ENCODE measurements around the gene YPEL1. TPM values are rescaled to one million over a fixed set of nuclear protein-coding genes. Genes with fewer than 3 reads are reported as not detected.
A peak's percentile ranks its signal among the peaks of the same experiment; 100 is the strongest.

The YPEL1 gene
- total and polyA plus RNA-seq, 4 donors, result 12.9 to 20.6 (median 17.1) TPM

DNA sequence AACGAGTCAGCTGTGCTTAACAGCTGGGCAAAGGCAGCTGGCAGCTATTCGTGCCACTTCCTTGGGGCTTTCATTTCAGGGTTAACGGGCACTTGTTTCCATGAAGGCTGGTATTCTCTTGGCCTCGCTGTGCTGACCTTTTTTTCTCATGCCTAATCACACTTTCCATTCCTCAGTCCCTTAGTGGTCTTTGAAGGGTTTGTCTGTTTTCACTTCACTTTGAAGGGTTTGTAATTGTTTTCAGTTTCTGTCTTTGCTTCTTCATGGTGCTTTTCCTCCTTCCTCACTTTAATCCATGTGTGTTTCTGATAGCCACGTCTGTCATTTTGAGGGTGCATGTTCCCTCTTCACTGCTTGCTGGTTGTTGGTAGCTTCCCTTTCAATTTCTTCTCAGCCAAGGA lies 45.2 kb downstream of the YPEL1 start:
- H3K27ac ChIP-seq (ENCODE audit: low read depth, low read length), result peak overlapping the region; percentile 54
- H3K4me1 ChIP-seq (ENCODE audit: control insufficient read depth, insufficient read depth, low read length), result peaks cover 5% of the 10 kb centered on the region
- no peaks in the 10 kb centered on the region for H3K27me3 ChIP-seq (ENCODE audit: control insufficient read depth, insufficient read depth, low read length)
- peak in 3 of 6 donors; percentile 5 to 54 (median 32) for DNase-seq (ENCODE audit: low read depth in 4 of 6, low spot score in 6 of 6)
- H3K9me3 ChIP-seq (ENCODE audit: control insufficient read depth, insufficient read depth, low read length), result no peaks in the 10 kb centered on the region
- H3K36me3 ChIP-seq (ENCODE audit: control insufficient read depth, insufficient read depth, low read length), result peaks cover 83% of the 10 kb centered on the region
- WGBS (ENCODE audit: insufficient coverage), result 60% methylated on average over 1 of the region's 5 CpGs
- no peak overlapping the region for H3K4me3 ChIP-seq (ENCODE audit: low read depth, low read length)

DNA sequence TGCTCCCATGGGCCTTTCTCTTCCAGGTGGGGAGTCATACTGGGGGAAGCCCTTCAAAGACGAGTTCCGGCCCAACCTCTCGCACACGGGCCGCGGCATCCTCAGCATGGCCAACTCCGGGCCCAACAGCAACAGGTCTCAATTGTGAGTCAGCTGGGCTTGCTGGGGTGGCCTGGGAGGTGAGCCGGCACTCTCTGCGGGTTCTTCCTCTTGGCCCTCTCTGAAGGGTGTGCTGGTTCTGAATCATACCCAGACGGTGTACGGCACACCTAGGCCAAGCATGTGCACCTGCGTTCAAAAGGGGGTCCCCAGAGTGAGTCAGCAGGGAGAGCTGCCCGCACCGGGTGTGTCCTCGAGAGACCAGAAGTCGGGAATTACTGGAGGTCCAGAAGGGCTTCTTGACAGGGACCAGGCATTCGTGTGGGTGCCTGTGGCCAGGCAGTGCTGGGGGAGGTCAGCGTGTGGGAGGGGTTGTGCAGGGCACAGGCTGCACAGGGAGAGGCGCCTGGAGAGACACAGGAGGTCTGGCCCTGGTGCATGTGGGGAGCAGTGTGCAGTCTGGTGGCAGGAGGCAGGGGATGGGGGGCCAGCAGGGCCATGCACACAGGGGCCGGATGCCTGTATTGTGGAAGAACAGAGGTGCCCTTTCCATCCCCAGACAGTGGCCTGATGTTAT lies 46.8 kb downstream of the YPEL1 start:
- Histone ChIP-seq H3K4me3 (ENCODE audit: low read depth, low read length) (no peak overlapping the region), H3K27me3 (ENCODE audit: control insufficient read depth, insufficient read depth, low read length) (no peaks in the 10 kb centered on the region), H3K27ac (ENCODE audit: low read depth, low read length) (no peak overlapping the region), H3K4me1 (ENCODE audit: control insufficient read depth, insufficient read depth, low read length) (peaks cover 5% of the 10 kb centered on the region), H3K9me3 (ENCODE audit: control insufficient read depth, insufficient read depth, low read length) (no peaks in the 10 kb centered on the region), H3K36me3 (ENCODE audit: control insufficient read depth, insufficient read depth, low read length) (peaks cover 83% of the 10 kb centered on the region)
- no peak for DNase-seq (ENCODE audit: low read depth in 4 of 6, low spot score in 6 of 6)
- 92% methylated on average over 19 of the region's 20 CpGs for WGBS (ENCODE audit: insufficient coverage)

DNA sequence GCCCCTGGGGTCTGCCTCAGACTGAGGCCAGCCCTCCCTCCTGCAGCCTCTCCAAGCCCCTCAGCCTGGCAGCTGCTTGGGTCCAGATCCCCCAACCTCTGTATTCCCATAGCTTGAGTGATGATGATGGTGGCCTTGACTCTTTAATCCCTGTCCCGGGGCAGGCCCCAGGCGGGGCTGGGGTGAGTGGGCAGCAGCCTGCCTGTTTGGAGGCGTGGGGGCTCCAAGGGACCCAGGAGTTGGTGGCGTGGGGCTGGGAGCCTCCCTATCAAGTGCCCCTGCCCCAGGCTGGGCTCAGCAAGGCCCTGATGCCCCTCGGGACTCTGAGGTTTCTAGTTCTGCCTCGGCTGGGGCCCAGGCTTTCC lies 47.3 kb downstream of the YPEL1 start:
- Histone ChIP-seq H3K27me3 (ENCODE audit: control insufficient read depth, insufficient read depth, low read length) (no peaks in the 10 kb centered on the region), H3K4me3 (ENCODE audit: low read depth, low read length) (no peak overlapping the region), H3K36me3 (ENCODE audit: control insufficient read depth, insufficient read depth, low read length) (peaks cover 83% of the 10 kb centered on the region), H3K4me1 (ENCODE audit: control insufficient read depth, insufficient read depth, low read length) (peaks cover 5% of the 10 kb centered on the region), H3K27ac (ENCODE audit: low read depth, low read length) (no peak overlapping the region), H3K9me3 (ENCODE audit: control insufficient read depth, insufficient read depth, low read length) (no peaks in the 10 kb centered on the region)
- no peak for DNase-seq (ENCODE audit: low read depth in 4 of 6, low spot score in 6 of 6)
- 92% methylated on average over 6 of the region's 6 CpGs for WGBS (ENCODE audit: insufficient coverage)

DNA sequence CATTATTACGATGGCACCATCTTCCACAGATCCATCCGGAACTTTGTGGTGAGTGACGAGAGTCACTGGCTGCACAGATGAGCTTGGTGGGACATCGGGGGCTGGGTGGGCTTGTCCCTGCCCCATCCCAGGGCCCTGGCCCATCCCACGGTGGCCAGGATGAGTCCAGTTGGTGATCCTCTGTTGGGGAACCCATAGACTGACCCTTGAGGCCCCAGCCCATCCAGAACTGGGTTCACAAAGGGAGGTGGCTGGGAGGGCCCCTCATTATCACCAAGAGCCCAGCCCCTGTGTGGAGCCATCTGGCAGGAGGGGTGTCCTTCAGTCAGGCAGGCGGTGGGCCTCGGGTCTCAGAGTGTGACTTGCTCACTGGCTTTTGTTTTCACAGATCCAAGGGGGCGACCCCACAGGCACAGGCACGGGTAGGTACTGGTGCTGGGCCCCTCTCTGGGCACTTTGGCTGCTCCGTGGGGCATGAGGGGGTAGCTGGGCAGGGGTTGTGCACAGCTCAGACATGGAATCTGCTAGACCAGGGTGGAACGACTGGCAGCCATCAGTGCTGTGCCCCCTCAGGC lies 47.8 kb downstream of the YPEL1 start:
- Histone ChIP-seq H3K9me3 (ENCODE audit: control insufficient read depth, insufficient read depth, low read length) (no peaks in the 10 kb centered on the region), H3K4me1 (ENCODE audit: control insufficient read depth, insufficient read depth, low read length) (peaks cover 5% of the 10 kb centered on the region), H3K36me3 (ENCODE audit: control insufficient read depth, insufficient read depth, low read length) (peaks cover 83% of the 10 kb centered on the region), H3K27me3 (ENCODE audit: control insufficient read depth, insufficient read depth, low read length) (no peaks in the 10 kb centered on the region), H3K4me3 (ENCODE audit: low read depth, low read length) (no peak overlapping the region), H3K27ac (ENCODE audit: low read depth, low read length) (no peak overlapping the region)
- DNase-seq (ENCODE audit: low read depth in 4 of 6, low spot score in 6 of 6), result no peak
- 87% methylated on average over 11 of the region's 11 CpGs for WGBS (ENCODE audit: insufficient coverage)

DNA sequence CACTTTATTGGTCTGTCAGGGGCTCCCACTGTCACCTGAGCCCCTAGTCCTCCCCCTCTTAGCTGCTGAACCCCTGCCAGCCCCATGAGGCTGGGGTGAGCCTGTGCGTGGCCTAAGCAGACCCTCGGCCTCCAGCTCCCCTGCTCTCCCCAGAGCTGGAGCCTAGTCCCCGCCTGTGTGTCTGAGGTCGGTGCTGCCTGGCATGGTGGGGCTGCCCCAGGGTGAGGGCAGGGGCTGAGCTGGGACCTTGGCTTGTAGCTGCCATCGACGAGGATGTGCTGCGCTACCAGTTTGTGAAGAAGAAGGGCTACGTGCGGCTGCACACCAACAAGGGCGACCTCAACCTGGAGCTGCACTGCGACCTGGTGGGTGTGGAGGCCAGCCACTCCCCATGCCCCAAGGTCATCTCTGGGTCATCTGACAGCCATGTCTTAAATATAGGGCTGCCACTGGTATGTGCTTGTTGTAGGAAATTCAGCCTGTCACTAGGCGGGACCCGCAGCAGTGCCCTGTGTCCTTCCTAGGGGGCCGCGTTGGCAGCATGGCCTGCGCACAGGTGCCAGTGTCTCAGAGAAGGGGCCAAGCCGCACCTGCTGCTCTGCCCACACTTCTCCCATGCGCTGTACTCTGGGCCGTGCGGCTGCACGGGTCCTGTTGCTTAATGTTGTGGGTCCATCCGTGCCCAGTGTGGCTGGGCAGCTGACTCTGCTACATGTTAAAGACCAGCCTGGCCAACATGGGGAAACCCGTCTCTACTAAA lies 48.8 kb downstream of the YPEL1 start:
- Histone ChIP-seq H3K27ac (ENCODE audit: low read depth, low read length) (no peak overlapping the region), H3K4me3 (ENCODE audit: low read depth, low read length) (no peak overlapping the region), H3K27me3 (ENCODE audit: control insufficient read depth, insufficient read depth, low read length) (no peaks in the 10 kb centered on the region), H3K36me3 (ENCODE audit: control insufficient read depth, insufficient read depth, low read length) (peaks cover 89% of the 10 kb centered on the region), H3K9me3 (ENCODE audit: control insufficient read depth, insufficient read depth, low read length) (no peaks in the 10 kb centered on the region), H3K4me1 (ENCODE audit: control insufficient read depth, insufficient read depth, low read length) (peaks cover 5% of the 10 kb centered on the region)
- DNase-seq (ENCODE audit: low read depth in 4 of 6, low spot score in 6 of 6), result no peak
- 97% methylated on average over 23 of the region's 23 CpGs for WGBS (ENCODE audit: insufficient coverage)

DNA sequence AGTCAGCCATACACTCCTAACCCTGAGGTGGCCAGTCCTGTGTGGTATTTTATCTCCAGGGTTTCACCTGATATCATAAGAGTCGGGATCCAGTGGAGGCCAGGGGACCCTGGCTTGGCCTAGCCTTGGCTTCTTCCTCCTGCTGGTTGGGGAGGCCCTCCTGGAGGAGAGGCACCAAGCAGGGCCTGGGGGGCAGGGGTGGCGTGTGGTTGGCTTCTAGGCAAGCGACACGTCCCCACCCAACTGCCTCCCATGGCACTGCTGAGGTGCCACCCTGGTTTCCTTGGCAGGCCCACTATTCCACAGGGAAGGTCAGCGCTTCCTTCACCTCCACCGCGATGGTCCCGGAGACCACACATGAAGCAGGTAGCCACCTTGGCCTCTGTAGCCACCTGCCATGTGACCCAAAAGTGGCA lies 49.4 kb downstream of the YPEL1 start:
- Histone ChIP-seq H3K27me3 (ENCODE audit: control insufficient read depth, insufficient read depth, low read length) (no peaks in the 10 kb centered on the region), H3K27ac (ENCODE audit: low read depth, low read length) (no peak overlapping the region), H3K4me1 (ENCODE audit: control insufficient read depth, insufficient read depth, low read length) (peaks cover 5% of the 10 kb centered on the region), H3K4me3 (ENCODE audit: low read depth, low read length) (no peak overlapping the region), H3K9me3 (ENCODE audit: control insufficient read depth, insufficient read depth, low read length) (no peaks in the 10 kb centered on the region), H3K36me3 (ENCODE audit: control insufficient read depth, insufficient read depth, low read length) (peaks cover 90% of the 10 kb centered on the region)
- 97% methylated on average over 7 of the region's 8 CpGs for WGBS (ENCODE audit: insufficient coverage)
- no peak for DNase-seq (ENCODE audit: low read depth in 4 of 6, low spot score in 6 of 6)

DNA sequence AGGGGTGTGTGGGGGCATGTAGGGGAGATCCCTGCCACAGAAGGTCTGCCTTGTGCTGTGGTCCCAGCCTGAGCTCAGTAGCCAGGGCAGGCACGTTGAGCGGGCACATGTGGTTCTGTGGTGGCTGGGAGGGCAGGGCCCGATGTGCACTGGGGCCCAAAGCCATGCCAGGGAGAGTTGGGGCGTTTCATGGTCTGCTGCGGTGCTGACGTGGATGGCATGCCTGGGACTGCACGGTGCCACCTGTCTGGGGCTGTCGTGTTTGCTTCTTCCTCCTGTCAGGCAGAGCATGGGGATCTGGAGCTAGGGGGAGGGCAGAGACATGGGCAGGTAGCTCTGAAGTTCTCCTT lies 50.5 kb downstream of the YPEL1 start:
- peaks cover 97% of the 10 kb centered on the region for H3K36me3 ChIP-seq (ENCODE audit: control insufficient read depth, insufficient read depth, low read length)
- H3K4me1 ChIP-seq (ENCODE audit: control insufficient read depth, insufficient read depth, low read length), result peaks cover 4% of the 10 kb centered on the region
- H3K27ac ChIP-seq (ENCODE audit: low read depth, low read length), result no peak overlapping the region
- no peak for DNase-seq (ENCODE audit: low read depth in 4 of 6, low spot score in 6 of 6)
- no peaks in the 10 kb centered on the region for H3K9me3 ChIP-seq (ENCODE audit: control insufficient read depth, insufficient read depth, low read length)
- H3K4me3 ChIP-seq (ENCODE audit: low read depth, low read length), result no peak overlapping the region
- no peaks in the 10 kb centered on the region for H3K27me3 ChIP-seq (ENCODE audit: control insufficient read depth, insufficient read depth, low read length)
- WGBS (ENCODE audit: insufficient coverage), result 99% methylated on average over 6 of the region's 8 CpGs

DNA sequence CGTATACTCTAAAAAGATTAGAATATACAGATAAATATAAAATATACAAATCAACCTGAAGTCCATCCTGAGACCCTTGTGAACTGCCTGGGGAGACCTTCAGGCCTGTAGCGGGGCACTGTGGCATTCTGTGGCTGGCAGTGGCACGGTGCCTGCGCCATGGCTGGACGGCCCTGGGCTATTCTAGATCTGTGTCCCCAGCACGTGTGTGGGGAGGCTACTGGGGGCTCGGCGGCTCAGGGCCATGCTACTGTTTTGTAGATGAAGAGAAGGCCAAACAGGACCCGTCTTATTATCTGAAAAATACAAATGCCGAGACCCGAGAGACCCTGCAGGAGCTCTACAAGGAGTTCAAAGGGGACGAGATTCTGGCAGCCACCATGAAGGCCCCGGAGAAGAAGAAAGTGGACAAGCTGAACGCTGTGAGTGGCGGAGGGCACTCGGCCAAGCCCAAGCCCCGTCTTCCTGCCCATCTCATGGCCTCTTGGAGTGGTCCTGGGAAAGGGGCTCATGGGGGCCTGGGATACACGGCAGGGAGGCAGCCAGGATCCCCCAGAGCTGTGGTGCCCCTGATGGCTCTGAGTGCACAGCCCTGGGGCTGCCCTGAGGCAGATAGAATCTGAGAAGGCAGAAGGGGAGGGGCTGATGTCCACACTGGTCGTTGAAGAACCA lies 51.0 kb downstream of the YPEL1 start:
- Histone ChIP-seq H3K27me3 (ENCODE audit: control insufficient read depth, insufficient read depth, low read length) (no peaks in the 10 kb centered on the region), H3K27ac (ENCODE audit: low read depth, low read length) (no peak overlapping the region), H3K4me3 (ENCODE audit: low read depth, low read length) (no peak overlapping the region), H3K36me3 (ENCODE audit: control insufficient read depth, insufficient read depth, low read length) (peaks cover 97% of the 10 kb centered on the region), H3K9me3 (ENCODE audit: control insufficient read depth, insufficient read depth, low read length) (no peaks in the 10 kb centered on the region), H3K4me1 (ENCODE audit: control insufficient read depth, insufficient read depth, low read length) (no peaks in the 10 kb centered on the region)
- WGBS (ENCODE audit: insufficient coverage), result over 99% methylated on average over 18 of the region's 19 CpGs
- no peak for DNase-seq (ENCODE audit: low read depth in 4 of 6, low spot score in 6 of 6)

DNA sequence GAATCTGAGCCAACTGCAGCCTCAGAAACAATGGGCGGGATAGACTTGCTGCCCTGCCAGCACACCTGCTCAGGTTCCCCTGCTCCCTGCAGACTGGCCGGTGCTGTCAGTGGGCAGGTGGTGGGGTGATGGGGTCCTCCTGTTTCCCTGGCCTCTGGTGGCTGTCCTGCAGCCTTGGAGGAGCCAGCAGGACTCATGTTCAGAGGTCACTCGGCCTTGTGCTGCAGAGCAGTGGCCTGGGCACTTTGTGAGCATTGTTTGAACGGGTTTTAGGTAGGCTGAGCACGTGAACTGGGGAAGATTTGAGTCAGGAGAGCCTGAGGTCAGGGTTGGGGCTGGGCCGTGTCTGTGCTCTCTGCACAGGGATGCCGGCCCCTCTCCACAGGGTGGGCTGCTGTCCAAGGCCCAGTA lies 52.2 kb downstream of the YPEL1 start:
- DNase-seq (ENCODE audit: low read depth in 4 of 6, low spot score in 6 of 6), result no peak
- 90% methylated on average over 7 of the region's 7 CpGs for WGBS (ENCODE audit: insufficient coverage)
- H3K9me3 ChIP-seq (ENCODE audit: control insufficient read depth, insufficient read depth, low read length), result no peaks in the 10 kb centered on the region
- no peaks in the 10 kb centered on the region for H3K4me1 ChIP-seq (ENCODE audit: control insufficient read depth, insufficient read depth, low read length)
- no peak overlapping the region for H3K27ac ChIP-seq (ENCODE audit: low read depth, low read length)
- H3K27me3 ChIP-seq (ENCODE audit: control insufficient read depth, insufficient read depth, low read length), result no peaks in the 10 kb centered on the region
- H3K36me3 ChIP-seq (ENCODE audit: control insufficient read depth, insufficient read depth, low read length), result peaks cover 90% of the 10 kb centered on the region
- H3K4me3 ChIP-seq (ENCODE audit: low read depth, low read length), result no peak overlapping the region

All from spinal cord (tissue), 10 donors.